A375 (cell line): Measurements from ENCODE around the gene UBE2D3. TPM values are rescaled to one million over a fixed set of nuclear protein-coding genes. Genes with fewer than 3 reads are reported as not detected.

Experiments used
- small RNA-seq: library from RNA; depleted of rRNA; stranded (forward); fragments of <200 nt; gene quantifications from one replicate; pipeline ENCODE3, GENCODE V24; 2014
- total RNA-seq: library from RNA; depleted of rRNA; stranded (reverse); fragments of >200 nt; shearing (Covaris generic); gene quantifications from 2 replicates; pipeline ENCODE4 v1.2.3, GENCODE V29; 2014; rRNA removed

UBE2D3 gene
- 314 and 359 TPM in 2 replicates for total RNA-seq

DNA sequence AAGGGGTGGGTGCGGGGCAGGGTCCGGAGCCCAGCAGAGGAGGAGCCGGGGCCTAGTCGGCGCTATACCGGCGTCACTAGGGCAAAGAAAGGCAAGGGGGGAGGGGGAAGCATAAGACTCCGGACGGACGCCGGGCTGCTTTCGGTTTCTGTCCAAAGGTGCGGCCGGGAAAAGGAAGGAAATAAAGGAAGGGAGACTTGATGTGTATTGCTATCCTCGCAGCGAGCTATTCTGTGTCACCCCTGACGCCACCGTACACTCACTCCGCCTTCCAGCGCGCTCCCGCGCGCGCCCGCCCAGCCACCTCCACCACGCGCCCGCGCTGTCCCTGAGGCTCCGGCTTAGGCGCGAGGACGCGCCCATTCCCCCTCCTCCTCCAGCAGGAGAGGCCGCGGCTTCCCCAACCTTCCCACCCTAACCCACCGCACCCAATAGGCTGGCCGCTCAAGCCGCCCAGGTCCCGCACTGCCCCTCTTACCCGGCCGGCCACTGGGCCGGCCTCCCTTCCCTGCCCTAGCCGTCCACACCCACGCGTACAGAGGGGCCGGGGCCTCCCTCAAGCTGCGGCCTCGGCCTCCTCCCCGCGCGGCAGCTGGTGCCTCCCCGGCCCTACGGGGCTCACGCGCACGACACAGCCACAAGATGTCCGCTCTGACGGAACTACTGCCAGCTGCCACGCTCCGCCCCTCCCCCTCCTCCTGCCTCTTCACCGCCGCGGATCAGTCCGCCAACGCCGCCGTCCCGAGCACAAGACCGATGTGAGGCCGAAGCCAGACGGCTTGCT, at the start of gene UBE2D3:
TSS of gene UBE2D3 (minus strand) at position 662 of the 784 bp plus-strand sequence. CDS start 1,043 bp downstream, outside the sequence.

GRCh38 chr4:102868781-102869568, 41.6 kb upstream of the UBE2D3 start, which contains the start of gene CISD2:
Gene CISD2, plus strand, starts transcription at chr4:102868992. Its CDS starts 93 bp downstream, at chr4:102869085.

GRCh38 chr4:102760645-102761295, 66.6 kb downstream of the UBE2D3 start, which contains the start of gene MANBA:
Gene MANBA, minus strand, starts transcription at chr4:102760968. Its CDS starts 74 bp downstream, at chr4:102760894.

Small RNAs within 50 kb of the gene (small RNA-seq; reads per million reads assigned to genes)
- not detected for gene RNU7-151P

Other genes starting within 250 kb of the UBE2D3 start
- 12.5 and 16.0 TPM in 2 replicates for gene MANBA, start 66.6 kb downstream of the UBE2D3 start, total RNA-seq
- 25.4 and 26.3 TPM in 2 replicates for gene CISD2, start 41.4 kb upstream of the UBE2D3 start, total RNA-seq
- 1.5 TPM in 1 of 2 replicates, not detected in the other for gene SLC9B1, start 192.2 kb upstream of the UBE2D3 start, total RNA-seq
- gene SLC9B2, start 249.2 kb upstream of the UBE2D3 start, total RNA-seq: 14.1 and 18.7 TPM in 2 replicates